Nephron (organoid): ENCODE data around the gene PKD2L1.

ENCODE experiments used
- H3K27ac Mint-ChIP-seq, 3 experiments: 2 replicates each; pipeline ENCODE4 v1.8.0; 2020; ENCODE audit warnings: mixed read lengths in 3 of 3, mild to moderate bottlenecking in 2 of 3, moderate library complexity in 1 of 3
- H3K27me3 Mint-ChIP-seq: 2 replicates; pipeline ENCODE4 v1.8.0; 2021; ENCODE audit warnings: low read depth, mild to moderate bottlenecking, moderate library complexity, mixed read lengths
- H3K36me3 Mint-ChIP-seq: 2 replicates; pipeline ENCODE4 v1.8.0; 2020; ENCODE audit warnings: low read depth, mixed read lengths
- H3K4me1 Mint-ChIP-seq: 2 replicates; pipeline ENCODE4 v1.8.0; 2020; ENCODE audit warnings: mixed read lengths
- H3K4me3 Mint-ChIP-seq, 3 experiments: 2 replicates each; pipeline ENCODE4 v1.8.0; 2020; ENCODE audit warnings: mild to moderate bottlenecking in 3 of 3, mixed read lengths in 3 of 3, moderate library complexity in 2 of 3
- H3K9me3 Mint-ChIP-seq: 2 replicates; pipeline ENCODE4 v1.8.0; 2020; ENCODE audit warnings: mixed read lengths
- CTCF ChIP-seq, 3 experiments: fragments of 200-600 bp; sonication (generic); IDR thresholded peaks; one replicate each; pipeline ENCODE4 v1.5.0; 2021; ENCODE audit warnings: antibody characterized with exemption in 3 of 3; ENCODE audit not compliant: unreplicated experiment in 3 of 3

PKD2L1 gene

GRCh38 chr10:100372415-100373297 lies 42.6 kb upstream of the PKD2L1 start:
- no peaks in the 10 kb centered on the region for H3K36me3 Mint-ChIP-seq
- no peak overlapping the region for H3K27ac Mint-ChIP-seq
- no peaks in the 10 kb centered on the region for H3K9me3 Mint-ChIP-seq

DNA sequence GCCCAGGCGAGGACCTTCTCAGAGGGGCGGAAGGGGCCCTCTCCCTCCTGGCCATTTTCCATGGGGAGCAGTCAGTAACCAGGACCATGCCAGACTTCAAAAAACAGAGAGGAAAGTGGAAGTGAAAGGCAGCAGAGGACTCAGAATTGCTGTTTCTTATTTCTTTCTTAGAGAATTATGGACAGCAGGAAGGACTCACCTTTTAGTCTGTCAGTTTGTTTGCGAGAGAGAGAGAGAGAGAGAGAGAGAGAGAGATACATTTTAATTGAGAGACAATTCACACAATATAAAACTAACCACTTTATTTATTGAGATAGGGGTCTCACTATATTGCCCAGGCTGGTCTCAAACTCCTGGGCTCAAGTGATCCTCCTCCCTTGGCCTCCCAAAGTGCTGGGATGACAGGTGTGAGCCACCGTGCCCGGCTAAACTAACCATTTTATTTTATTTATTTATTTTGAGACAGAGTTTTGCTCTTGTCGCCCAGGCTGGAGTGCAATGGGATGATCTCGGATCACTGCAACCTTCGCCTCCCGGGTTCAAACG lies 41.5 kb upstream of the PKD2L1 start:
- Mint-ChIP-seq H3K4me1 (peaks cover 12% of the 10 kb centered on the region), H3K4me3 (peak overlapping the region; percentile 56 to 67 (median 58)), H3K36me3 (no peaks in the 10 kb centered on the region), H3K27me3 (no peaks in the 10 kb centered on the region), H3K27ac (peak overlapping the region; percentile 63 to 79 (median 69)), H3K9me3 (no peaks in the 10 kb centered on the region)
- TF ChIP-seq CTCF (IDR thresholded peaks at IDR 0.05; ENCODE audit: unreplicated experiment in 3 of 3), result no peak

More at GRCh38 chr10:100372415-100373297, 42.6 kb upstream of the PKD2L1 start:
- H3K4me1 Mint-ChIP-seq, result peaks cover 12% of the 10 kb centered on the region
- no peak overlapping the region for H3K4me3 Mint-ChIP-seq
- no peaks in the 10 kb centered on the region for H3K27me3 Mint-ChIP-seq
- no peak for TF ChIP-seq CTCF (IDR thresholded peaks at IDR 0.05; ENCODE audit: unreplicated experiment in 3 of 3)

- Mint-ChIP-seq H3K27ac (peak overlapping the region; percentile 63 to 79 (median 69)), H3K4me1 (peaks cover 12% of the 10 kb centered on the region), H3K27me3 (no peaks in the 10 kb centered on the region), H3K36me3 (no peaks in the 10 kb centered on the region), H3K9me3 (no peaks in the 10 kb centered on the region), H3K4me3 (peak overlapping the region; percentile 56 to 67 (median 58))
- TF ChIP-seq CTCF (IDR thresholded peaks at IDR 0.05; ENCODE audit: unreplicated experiment in 3 of 3), result no peak
Observed at GRCh38 chr10:100370714-100371481, 40.9 kb upstream of the PKD2L1 start.

- Mint-ChIP-seq H3K9me3 (no peaks in the 10 kb centered on the region), H3K36me3 (peaks cover 5% of the 10 kb centered on the region), H3K4me1 (peaks cover 18% of the 10 kb centered on the region), H3K27ac (no peak overlapping the region), H3K4me3 (no peak overlapping the region), H3K27me3 (no peaks in the 10 kb centered on the region)
- TF ChIP-seq CTCF (IDR thresholded peaks at IDR 0.05; ENCODE audit: unreplicated experiment in 3 of 3), result no peak
Observed at GRCh38 chr10:100368721-100369120, 38.7 kb upstream of the PKD2L1 start.

DNA sequence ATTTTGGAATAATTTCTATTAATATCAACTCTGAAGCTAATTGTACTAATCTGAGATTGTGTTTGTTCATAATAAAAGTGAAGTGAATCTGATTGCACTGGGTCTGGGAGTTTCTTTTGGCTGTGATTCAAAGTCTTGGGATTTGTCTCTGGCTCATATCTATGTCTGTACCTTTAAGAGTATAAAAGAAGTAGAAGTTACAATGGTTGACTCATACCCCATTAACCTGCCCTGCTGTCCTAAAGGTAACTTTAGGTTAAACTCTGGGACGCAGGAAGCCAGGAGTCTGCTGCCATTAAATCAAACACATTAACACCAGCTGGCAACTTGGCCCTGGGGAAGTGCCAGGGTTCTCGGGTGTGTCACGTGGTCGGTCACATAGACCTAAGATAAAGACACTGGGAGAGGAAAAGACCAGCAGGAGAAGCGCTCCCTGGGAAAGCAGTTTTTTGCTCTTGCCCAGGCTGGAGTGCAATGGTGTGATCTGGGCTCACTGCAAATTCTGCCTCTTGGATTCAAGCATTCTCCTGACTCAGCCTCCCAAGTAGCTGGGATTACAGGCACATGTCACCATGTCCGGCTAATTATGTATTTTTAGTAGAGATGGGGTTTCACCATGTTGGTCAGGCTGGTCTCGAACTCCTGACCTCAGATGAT lies 34.8 kb upstream of the PKD2L1 start:
- peaks cover 42% of the 10 kb centered on the region for H3K36me3 Mint-ChIP-seq
- H3K27ac Mint-ChIP-seq, result peak overlapping the region; percentile 1 to 78 (median 61)
- no peaks in the 10 kb centered on the region for H3K27me3 Mint-ChIP-seq
- no peak overlapping the region for H3K4me3 Mint-ChIP-seq
- peaks cover 25% of the 10 kb centered on the region for H3K4me1 Mint-ChIP-seq
- no peaks in the 10 kb centered on the region for H3K9me3 Mint-ChIP-seq
- TF ChIP-seq CTCF (IDR thresholded peaks at IDR 0.05; ENCODE audit: unreplicated experiment in 3 of 3), result no peak
